ENCODE data around the gene MAN2B2.

The MAN2B2 gene

GRCh38 chr4:6574747-6575502, at the start of gene MAN2B2:
MAN2B2 (plus strand) TSS chr4:6575189; CDS start chr4:6575211, 22 bp downstream.
- DNase-seq = peak; percentile 95

- no peak for DNase-seq
Measured at GRCh38 chr4:6525474-6525873, 49.5 kb upstream of the MAN2B2 start.

DNA sequence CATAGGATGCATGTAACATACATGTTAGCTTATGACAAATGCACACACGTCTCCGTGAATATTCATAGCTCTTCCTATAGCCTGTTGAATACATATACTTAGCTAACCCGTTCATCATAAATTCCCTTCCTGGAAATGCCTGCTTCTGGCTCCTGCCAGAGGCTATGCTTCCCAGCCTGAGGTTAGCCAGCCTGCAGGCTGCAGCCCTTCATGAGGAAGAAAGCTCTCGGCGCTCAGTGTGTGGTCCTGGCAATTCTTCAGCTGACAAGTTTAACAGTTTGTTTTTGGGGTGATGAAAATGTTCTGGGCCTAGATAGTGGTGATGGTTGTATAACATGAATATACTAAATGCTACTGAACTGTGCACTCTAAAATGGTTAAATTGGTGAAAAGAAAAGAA, 48.8 kb upstream of the MAN2B2 start:
- no peak for DNase-seq

DNA sequence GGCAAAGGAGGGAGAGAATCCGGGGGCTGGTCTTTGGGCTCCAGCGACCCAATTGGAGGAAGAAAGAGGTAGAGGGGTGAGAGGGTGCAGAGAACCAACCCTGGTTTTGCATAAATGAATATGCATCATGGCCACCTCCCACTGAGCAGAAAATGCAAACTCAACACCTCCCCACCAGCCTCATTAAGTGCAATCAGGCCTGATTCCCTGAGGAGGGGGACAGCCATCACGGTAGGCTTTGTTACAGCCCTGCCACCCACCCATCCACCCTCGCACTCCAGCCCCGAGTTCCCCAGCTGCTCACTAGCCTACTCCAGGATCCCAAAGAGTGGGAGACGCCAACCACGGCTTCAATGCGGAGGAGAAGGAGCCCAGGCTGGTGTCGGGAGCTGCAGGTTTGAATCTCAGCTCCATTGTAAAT, 48.3 kb upstream of the MAN2B2 start:
- DNase-seq = no peak

- DNase-seq = no peak
Measured at GRCh38 chr4:6527259-6527658, 47.7 kb upstream of the MAN2B2 start.

DNA sequence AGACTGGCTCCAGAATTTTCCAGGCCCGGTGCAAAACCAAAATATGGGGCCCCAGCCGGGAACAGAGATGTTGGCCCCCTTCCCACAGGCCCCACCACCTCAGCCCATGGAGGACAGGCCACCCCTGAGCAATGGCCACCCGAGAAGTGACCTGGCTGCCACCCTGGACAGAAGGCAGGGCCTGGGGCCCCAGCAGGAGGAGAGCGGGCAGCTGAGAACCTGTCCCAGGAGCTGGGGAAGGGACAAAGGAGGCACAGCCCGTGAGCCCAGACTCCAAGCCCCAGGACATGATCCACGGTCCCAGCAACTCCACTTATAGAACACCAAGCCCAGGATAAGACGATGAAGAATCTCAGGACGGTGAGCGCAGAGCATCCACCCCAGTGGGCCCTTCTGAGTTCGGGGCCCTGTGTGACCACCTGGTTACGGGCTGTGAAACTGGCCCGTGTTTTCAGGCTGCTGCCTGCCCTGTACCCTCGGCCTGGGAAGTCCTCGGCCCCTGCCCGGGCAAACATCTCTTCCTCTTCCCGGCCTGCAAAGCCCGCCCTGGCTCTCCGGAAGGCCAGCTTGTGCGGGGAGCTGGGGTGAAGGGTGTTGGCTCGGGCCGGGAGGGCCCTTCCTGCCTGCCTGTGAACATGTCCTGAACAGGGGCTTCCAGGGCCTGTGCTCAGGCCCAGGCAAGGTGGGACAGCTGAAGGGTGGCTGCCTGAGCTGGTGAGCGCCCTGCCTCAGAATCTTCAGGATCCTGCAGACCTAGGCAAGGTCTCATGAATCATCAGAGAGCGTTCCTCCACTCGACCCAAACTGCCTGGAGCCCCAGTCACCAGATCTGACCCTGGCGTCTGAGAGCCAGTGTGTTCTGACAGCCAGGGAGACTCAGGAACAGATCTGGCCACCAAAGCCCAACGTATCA, 47.0 kb upstream of the MAN2B2 start:
- DNase-seq = no peak

DNA sequence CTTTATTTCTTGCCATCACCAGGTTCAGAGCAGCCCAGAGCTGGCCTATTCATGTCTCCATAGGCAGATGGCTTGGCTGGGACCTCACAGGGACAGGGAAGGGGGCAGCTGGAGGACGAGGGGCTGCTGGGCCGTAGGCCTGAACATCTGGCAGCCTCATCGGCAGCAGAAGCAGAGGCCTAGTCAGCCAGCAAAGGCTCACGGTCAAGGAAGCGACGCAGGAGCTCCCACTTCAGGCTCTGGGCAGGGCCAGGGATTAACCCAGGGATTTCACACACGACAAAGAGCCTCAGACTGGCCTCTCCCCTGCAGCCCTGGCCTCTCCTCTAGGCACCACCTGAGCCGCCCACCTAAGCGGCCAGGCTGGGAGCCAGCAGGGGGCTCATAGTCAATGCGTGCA, 46.0 kb upstream of the MAN2B2 start:
- no peak for DNase-seq

- DNase-seq = no peak
Measured at GRCh38 chr4:6530301-6530700, 44.7 kb upstream of the MAN2B2 start.

- no peak for DNase-seq
Measured at GRCh38 chr4:6530964-6531363, 44.0 kb upstream of the MAN2B2 start.

- no peak for DNase-seq
Measured at GRCh38 chr4:6532102-6532501, 42.9 kb upstream of the MAN2B2 start.

DNA sequence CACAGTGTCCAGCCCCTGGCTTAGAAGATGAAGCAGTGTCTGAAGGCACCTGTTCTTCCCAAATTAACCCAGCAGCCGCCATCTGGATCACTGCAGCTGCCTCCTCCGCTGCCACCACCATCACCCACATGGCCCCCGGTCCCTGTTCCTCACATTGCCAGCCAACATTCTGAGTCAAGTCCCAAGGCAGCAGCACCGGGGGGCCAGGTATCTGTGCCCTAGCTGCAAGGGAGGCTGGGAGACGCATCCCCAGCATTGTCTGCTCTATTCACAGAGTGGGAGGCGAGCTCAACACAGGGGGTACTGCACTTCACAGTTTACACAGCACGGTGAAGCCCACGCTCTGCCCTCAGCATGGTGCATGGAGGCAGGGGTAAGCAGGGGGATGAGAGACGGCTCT, 42.3 kb upstream of the MAN2B2 start:
- no peak for DNase-seq

GRCh38 chr4:6534050-6534449, 40.9 kb upstream of the MAN2B2 start:
- DNase-seq = no peak

DNA sequence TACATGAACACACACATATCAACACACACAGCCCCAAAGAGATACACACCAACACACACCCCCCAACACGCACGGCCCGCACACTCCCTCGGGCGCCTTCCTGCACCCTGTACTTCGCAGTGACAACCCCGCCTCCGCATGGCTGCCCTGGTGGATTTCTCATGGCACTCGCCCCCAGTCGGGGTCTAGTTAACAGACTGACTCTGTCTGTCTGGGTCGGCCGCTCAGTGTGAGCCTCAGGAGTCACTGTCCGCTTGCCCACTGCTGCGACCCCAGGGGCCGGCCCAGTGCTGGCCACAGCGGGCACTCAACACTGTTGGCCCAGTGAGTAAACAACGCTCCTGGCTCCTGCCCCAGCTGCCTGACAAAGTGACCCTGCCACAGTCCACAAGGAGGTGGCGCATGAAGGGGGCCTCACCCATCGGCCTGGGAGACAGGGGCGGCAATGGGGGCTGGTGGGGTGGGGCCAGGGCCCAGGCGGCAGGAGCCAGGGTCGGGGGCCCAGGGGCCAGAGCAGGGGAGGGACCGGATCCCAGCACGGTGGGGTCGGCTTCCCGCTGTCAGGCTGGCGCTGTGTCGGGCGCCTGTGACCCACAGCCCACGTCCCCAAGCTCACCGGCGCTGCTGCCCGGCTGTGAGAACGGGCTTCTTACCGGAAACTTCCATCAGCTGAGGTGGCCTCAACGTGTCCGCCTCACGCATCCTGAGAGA, 40.2 kb upstream of the MAN2B2 start:
- DNase-seq = no peak

DNA sequence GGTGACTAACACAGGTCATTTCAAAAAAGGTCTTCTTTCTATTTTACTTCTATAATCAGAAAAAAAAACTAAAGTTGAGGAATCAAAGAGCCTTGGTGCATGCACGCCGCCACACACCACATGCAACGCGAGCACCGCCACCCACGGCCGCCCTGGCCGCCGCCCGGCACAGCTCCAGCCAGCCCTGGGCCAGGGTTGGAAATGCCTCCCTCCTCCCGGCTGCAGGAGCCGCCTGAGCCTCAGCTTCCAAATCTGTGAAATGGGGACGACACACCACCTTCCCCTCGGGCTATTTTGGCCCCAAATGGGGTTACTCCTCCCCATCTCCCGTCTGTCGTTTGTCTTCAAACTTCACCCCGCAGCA, 39.7 kb upstream of the MAN2B2 start:
- DNase-seq = no peak

GRCh38 chr4:6535706-6536105, 39.3 kb upstream of the MAN2B2 start:
- no peak for DNase-seq

DNA sequence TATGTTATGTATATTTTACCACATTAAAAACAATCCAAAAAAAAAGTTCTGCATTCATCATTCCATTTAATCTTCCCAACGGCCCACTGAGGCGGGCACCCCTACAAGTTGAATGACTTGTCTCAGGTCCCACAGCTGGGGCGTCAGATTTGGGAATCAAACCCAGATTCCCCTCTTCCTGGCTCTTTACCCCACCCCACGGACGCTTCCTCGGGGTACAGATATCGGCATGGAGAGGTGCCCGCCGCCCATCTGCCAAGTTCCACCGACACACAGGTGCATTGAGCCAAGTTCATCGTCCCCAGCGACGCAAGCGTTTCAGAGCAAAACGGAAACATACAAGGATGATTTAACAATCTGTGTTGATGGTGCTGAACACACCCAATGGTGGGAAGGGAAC, 36.9 kb upstream of the MAN2B2 start:
- DNase-seq = no peak

DNA sequence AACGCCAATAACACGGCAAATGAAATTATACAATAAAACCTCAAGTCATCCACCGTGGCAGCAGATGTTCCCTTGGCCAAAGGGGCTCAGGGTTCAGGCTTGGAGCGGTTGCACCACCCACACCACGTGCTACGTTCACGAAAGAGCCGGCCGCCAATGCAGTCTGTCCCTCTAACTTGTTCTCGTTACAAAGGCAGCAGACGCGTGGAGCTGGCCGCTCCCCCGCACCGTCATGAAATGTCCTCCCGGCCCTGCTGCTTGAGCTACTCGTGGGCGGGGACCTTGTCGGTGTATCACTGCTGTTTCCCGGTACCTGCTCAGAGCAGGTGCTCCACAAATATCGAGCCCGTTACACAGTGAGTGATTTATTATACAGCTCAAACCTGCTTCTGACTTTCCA, 36.4 kb upstream of the MAN2B2 start:
- no peak for DNase-seq

GRCh38 chr4:6539009-6539764, 35.8 kb upstream of the MAN2B2 start:
- DNase-seq = no peak

GRCh38 chr4:6540879-6541278, 34.1 kb upstream of the MAN2B2 start:
- no peak for DNase-seq

DNA sequence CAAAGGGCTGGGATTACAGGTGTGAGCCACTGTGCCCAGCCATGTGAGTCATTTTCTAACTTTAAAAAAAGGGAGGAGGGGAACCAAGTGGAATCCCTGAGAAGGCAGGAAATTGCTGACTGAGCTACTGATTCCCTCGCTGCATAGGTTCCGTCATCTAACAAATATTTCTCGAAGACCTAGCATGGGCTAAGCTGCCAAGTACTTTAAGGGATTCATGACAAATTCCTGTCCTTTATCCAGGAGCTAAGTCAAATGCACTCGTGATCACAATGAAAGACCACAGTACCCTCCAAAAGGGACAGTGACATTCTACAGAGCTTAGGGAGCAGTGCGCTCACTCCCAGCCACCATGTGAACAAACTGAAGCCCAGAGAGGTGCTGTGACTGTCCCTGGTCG, 33.2 kb upstream of the MAN2B2 start:
- no peak for DNase-seq

GRCh38 chr4:6542951-6543350, 32.0 kb upstream of the MAN2B2 start:
- no peak for DNase-seq

DNA sequence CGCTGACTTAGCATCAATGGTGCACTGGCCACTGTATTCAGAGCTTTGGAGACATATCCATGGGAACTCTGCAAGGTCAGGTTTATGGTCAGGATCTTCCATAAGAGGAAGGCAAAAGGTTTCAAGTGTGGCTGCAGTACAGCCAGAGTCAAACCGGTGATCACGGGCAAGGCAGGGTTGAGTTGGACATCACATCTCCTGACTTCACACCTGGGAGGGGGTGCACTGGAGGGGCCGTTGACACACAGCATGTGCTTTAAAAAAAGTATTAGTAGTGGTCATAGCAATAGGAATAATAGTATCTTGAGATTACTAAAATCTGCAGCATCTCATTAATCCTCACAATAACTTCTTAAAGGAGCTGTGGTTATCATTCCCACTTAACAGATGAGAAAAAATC, 28.9 kb upstream of the MAN2B2 start:
- DNase-seq = no peak
